Measurements from ENCODE around the gene TPH1.
"Not testable (repeated sequence)": the region's sequence is repeated elsewhere in the genome, so short reads cannot be mapped to it uniquely, and the experiment has no call there.

Gene TPH1

GRCh38 chr11:18019650-18020049, 26.4 kb downstream of the TPH1 start:
- no peak for DNase-seq

GRCh38 chr11:18016789-18017188, 29.3 kb downstream of the TPH1 start:
- no peak for DNase-seq

GRCh38 chr11:18014876-18015275, 31.2 kb downstream of the TPH1 start:
- DNase-seq, result no peak

- no peak for DNase-seq
Measured at GRCh38 chr11:18013790-18014507, 32.1 kb downstream of the TPH1 start.

GRCh38 chr11:18012906-18013781, 32.9 kb downstream of the TPH1 start, which contains the start of gene SERGEF:
SERGEF (minus strand) TSS chr11:18013047; CDS start chr11:18013010, 37 bp downstream.
- DNase-seq, result peak; percentile 90

GRCh38 chr11:18012122-18012905, 33.8 kb downstream of the TPH1 start:
- no peak for DNase-seq

GRCh38 chr11:18011633-18012032, 34.4 kb downstream of the TPH1 start:
- no peak for DNase-seq

- DNase-seq, result no peak
Measured at GRCh38 chr11:18010977-18011586, 35.0 kb downstream of the TPH1 start.

- no peak for DNase-seq
Measured at GRCh38 chr11:18010121-18010670, 35.9 kb downstream of the TPH1 start.

GRCh38 chr11:18005376-18006129, 40.5 kb downstream of the TPH1 start:
- no peak for DNase-seq

GRCh38 chr11:18001191-18001590, 44.9 kb downstream of the TPH1 start:
- DNase-seq, result no peak

GRCh38 chr11:18000760-18001159, 45.3 kb downstream of the TPH1 start:
- no peak for DNase-seq

GRCh38 chr11:18000128-18000527, 45.9 kb downstream of the TPH1 start:
- DNase-seq, result not testable (repeated sequence)
